A549 (cell line): ENCODE data around the gene WT1.

Experiments used
- CBX8 ChIP-seq: fragments of 200-600 bp; sonication (generic); IDR thresholded peaks from 2 replicates; pipeline ENCODE4 v1.6.1; 2016
- CTCF ChIP-seq: fragments of >200 bp; sonication (Bioruptor Twin); formaldehyde crosslinking; IDR thresholded peaks from 3 replicates; pipeline ENCODE4 v1.5.1; 2016
- EHMT2 ChIP-seq: fragments of 200-600 bp; sonication (generic); IDR thresholded peaks from 2 replicates; pipeline ENCODE4 v1.6.1; 2016; ENCODE audit warnings: antibody characterized with exemption, low read depth, mild to moderate bottlenecking, moderate library complexity
- MAFK ChIP-seq: fragments of 450-650 bp; IDR thresholded peaks from 2 replicates; pipeline ENCODE4 v1.6.1; 2014; ENCODE audit not compliant: partially characterized antibody
- MYC ChIP-seq: IDR thresholded peaks from 2 replicates; pipeline ENCODE4 v1.6.1; 2012; ENCODE audit warnings: mild to moderate bottlenecking, inconsistent platforms, low read length, improper control_type of control experiment, borderline replicate concordance
- POLR2A ChIP-seq: IDR thresholded peaks from 2 replicates; pipeline ENCODE4 v1.6.1; 2012; ENCODE audit warnings: mild to moderate bottlenecking, low read length
- TP53 ChIP-seq: fragments of 250-450 bp; sonication (Bioruptor Pico); IDR thresholded peaks from 2 replicates; pipeline ENCODE4 v1.5.0; 2021; ENCODE audit warnings: mild to moderate bottlenecking, moderate library complexity

DNA sequence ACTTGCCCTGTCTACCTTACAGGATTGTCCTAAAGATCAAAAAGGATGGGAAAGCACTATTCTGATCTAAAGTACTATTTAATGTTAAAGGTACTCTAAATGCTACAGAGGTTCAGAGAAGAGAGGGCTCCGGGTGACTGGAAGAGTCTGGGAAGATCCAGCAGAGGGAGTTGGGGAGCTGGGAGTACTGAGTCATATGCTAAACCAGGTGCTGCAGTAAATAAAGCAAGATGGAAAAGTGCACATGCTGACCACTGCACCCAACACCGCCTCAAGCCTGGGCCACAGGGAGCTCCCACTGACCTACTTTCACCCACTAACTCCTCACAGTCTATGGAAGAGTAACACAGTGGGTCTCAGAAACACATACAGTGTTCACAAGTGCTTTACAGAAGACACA lies 49.3 kb downstream of the WT1 start:
- TF ChIP-seq POLR2A (no peak), CBX8 (no peak), CTCF (peak; percentile 53), EHMT2 (no peak), MYC (no peak), TP53 (CRISPR knock-in tag) (no peak), MAFK (no peak)
